ENCODE data around the gene ESRRB. TPM values are rescaled to one million over a fixed set of nuclear protein-coding genes. Genes with fewer than 3 reads are reported as not detected.

Gene ESRRB
- total RNA-seq, 1 experiment from 2014 or later, result 1.6 TPM

DNA sequence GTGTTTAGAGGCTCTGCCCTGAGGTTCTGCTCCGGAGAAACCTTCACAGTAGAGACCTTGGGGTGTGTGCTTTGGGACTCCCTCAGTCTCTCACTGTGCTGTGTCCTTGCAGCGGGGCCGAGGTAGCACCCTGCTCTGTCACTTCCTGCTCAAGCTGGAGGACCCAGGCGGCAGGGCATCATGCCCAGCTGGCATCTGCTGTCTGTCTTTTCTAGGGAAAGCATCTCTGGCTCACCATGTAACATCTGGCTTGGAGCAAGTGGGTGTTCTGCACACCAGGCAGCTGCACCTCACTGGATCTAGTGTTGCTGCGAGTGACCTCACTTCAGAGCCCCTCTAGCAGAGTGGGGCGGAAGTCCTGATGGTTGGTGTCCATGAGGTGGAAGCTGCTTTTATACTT lies 124.5 kb downstream of the ESRRB start (continued):
- TF ChIP-seq, protein P1, sequence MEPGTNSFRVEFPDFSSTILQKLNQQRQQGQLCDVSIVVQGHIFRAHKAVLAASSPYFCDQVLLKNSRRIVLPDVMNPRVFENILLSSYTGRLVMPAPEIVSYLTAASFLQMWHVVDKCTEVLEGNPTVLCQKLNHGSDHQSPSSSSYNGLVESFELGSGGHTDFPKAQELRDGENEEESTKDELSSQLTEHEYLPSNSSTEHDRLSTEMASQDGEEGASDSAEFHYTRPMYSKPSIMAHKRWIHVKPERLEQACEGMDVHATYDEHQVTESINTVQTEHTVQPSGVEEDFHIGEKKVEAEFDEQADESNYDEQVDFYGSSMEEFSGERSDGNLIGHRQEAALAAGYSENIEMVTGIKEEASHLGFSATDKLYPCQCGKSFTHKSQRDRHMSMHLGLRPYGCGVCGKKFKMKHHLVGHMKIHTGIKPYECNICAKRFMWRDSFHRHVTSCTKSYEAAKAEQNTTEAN (CRISPR knock-in tag; IDR thresholded peaks at IDR 0.05), result no peak

DNA sequence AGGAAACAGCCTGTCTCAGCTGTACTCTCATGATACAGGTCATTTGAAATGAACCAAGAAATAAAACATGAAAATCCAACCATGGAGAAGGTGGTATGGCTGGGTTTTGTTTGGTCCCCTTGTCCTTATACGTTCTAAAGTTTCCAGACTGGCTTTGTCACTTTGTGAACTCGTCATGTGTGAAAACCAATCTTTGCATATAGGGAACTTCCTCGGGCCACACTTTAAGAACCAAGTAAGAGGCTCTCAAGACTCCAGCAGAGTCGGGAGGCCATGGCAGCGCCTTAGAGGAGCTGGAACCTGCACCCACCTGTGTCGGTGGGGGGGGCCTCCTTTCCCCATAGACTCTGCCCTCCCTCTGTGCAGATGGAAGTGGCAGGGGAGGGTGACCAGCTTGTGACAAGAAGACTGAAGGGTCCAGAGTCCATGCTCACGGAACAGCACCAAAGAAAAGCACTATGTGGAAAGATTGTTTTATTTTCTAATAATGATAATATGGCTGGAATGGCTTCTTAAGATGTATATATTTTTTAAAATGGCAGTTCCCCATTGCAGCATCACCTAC lies 125.3 kb downstream of the ESRRB start:
- ChIA-PET POLR2A (no interaction called here), CTCF (no interaction called here)
- Mint-ChIP-seq H3K27ac (no peak overlapping the region), H3K27me3 (ENCODE audit: low read depth) (no peaks in the 10 kb centered on the region), H3K9me3 (no peaks in the 10 kb centered on the region), H3K36me3 (no peaks in the 10 kb centered on the region), H3K4me3 (no peak overlapping the region), H3K4me1 (peaks cover 3% of the 10 kb centered on the region; the same call in 1 of the 2 replicates)
- DNase-seq (ENCODE audit: low spot score) (no peak), ATAC-seq (no peak)
- TF ChIP-seq, protein P1 (CRISPR knock-in tag; IDR thresholded peaks at IDR 0.05), result no peak
- TF ChIP-seq CREM (CRISPR knock-in tag; IDR thresholded peaks at IDR 0.05) (no peak), TCF7 (CRISPR knock-in tag; IDR thresholded peaks at IDR 0.05; ENCODE audit: low read depth) (no peak), HMGA2 (CRISPR knock-in tag; IDR thresholded peaks at IDR 0.05) (no peak), ZNF416 (CRISPR knock-in tag; IDR thresholded peaks at IDR 0.05) (no peak), RELA (CRISPR knock-in tag; IDR thresholded peaks at IDR 0.05; ENCODE audit: borderline replicate concordance) (no peak), JAZF1 (CRISPR knock-in tag; IDR thresholded peaks at IDR 0.05) (no peak), JUN (CRISPR knock-in tag; IDR thresholded peaks at IDR 0.05) (no peak)
- TF ChIP-seq, protein P2, sequence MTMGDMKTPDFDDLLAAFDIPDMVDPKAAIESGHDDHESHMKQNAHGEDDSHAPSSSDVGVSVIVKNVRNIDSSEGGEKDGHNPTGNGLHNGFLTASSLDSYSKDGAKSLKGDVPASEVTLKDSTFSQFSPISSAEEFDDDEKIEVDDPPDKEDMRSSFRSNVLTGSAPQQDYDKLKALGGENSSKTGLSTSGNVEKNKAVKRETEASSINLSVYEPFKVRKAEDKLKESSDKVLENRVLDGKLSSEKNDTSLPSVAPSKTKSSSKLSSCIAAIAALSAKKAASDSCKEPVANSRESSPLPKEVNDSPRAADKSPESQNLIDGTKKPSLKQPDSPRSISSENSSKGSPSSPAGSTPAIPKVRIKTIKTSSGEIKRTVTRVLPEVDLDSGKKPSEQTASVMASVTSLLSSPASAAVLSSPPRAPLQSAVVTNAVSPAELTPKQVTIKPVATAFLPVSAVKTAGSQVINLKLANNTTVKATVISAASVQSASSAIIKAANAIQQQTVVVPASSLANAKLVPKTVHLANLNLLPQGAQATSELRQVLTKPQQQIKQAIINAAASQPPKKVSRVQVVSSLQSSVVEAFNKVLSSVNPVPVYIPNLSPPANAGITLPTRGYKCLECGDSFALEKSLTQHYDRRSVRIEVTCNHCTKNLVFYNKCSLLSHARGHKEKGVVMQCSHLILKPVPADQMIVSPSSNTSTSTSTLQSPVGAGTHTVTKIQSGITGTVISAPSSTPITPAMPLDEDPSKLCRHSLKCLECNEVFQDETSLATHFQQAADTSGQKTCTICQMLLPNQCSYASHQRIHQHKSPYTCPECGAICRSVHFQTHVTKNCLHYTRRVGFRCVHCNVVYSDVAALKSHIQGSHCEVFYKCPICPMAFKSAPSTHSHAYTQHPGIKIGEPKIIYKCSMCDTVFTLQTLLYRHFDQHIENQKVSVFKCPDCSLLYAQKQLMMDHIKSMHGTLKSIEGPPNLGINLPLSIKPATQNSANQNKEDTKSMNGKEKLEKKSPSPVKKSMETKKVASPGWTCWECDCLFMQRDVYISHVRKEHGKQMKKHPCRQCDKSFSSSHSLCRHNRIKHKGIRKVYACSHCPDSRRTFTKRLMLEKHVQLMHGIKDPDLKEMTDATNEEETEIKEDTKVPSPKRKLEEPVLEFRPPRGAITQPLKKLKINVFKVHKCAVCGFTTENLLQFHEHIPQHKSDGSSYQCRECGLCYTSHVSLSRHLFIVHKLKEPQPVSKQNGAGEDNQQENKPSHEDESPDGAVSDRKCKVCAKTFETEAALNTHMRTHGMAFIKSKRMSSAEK (CRISPR knock-in tag; IDR thresholded peaks at IDR 0.05; ENCODE audit: borderline replicate concordance), result no peak

DNA sequence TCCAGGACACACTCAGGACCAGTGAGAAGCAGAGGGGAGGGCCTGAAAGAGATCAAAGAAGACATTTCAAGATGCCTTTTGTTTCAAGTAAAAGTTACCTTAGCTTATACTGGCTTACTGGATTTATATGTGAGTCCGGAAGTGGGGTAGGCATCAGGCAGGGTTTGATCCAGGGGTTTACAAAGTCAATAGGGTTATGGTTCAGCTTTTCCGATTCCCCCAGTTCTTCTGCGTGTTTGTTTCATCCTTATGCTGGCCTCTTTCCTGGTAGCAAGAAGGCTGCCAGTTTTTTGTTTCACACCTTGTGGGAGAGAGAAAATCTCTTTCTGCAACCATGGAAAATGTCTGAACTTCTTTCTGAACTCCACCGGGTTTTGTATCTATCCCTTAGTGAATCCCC lies 126.3 kb downstream of the ESRRB start:
- no peaks in the 10 kb centered on the region for H3K9me3 Mint-ChIP-seq
- DNase-seq (ENCODE audit: low spot score) (no peak), ATAC-seq (no peak)
- no peak overlapping the region for H3K27ac Mint-ChIP-seq
- H3K27me3 Mint-ChIP-seq (ENCODE audit: low read depth), result no peaks in the 10 kb centered on the region
- CTCF ChIA-PET, result no interaction called here
- H3K4me3 Mint-ChIP-seq, result no peak overlapping the region
- no peaks in the 10 kb centered on the region for H3K4me1 Mint-ChIP-seq
- POLR2A ChIA-PET, result no interaction called here
- TF ChIP-seq TP53 (CRISPR knock-in tag; IDR thresholded peaks at IDR 0.05) (no peak), PRRX2 (CRISPR knock-in tag; IDR thresholded peaks at IDR 0.05) (no peak), ZNF423 (CRISPR knock-in tag; IDR thresholded peaks at IDR 0.05) (no peak), FOXP1 (CRISPR knock-in tag; IDR thresholded peaks at IDR 0.05; ENCODE audit: borderline replicate concordance) (no peak), ZNF219 (CRISPR knock-in tag; IDR thresholded peaks at IDR 0.05; ENCODE audit: borderline replicate concordance) (no peak)
- TF ChIP-seq, protein P3, sequence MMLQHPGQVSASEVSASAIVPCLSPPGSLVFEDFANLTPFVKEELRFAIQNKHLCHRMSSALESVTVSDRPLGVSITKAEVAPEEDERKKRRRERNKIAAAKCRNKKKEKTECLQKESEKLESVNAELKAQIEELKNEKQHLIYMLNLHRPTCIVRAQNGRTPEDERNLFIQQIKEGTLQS (CRISPR knock-in tag; conservative IDR thresholded peaks at IDR 0.05), result no peak
- TF ChIP-seq, protein P1 (CRISPR knock-in tag; IDR thresholded peaks at IDR 0.05), result no peak
- TF ChIP-seq, protein P4, sequence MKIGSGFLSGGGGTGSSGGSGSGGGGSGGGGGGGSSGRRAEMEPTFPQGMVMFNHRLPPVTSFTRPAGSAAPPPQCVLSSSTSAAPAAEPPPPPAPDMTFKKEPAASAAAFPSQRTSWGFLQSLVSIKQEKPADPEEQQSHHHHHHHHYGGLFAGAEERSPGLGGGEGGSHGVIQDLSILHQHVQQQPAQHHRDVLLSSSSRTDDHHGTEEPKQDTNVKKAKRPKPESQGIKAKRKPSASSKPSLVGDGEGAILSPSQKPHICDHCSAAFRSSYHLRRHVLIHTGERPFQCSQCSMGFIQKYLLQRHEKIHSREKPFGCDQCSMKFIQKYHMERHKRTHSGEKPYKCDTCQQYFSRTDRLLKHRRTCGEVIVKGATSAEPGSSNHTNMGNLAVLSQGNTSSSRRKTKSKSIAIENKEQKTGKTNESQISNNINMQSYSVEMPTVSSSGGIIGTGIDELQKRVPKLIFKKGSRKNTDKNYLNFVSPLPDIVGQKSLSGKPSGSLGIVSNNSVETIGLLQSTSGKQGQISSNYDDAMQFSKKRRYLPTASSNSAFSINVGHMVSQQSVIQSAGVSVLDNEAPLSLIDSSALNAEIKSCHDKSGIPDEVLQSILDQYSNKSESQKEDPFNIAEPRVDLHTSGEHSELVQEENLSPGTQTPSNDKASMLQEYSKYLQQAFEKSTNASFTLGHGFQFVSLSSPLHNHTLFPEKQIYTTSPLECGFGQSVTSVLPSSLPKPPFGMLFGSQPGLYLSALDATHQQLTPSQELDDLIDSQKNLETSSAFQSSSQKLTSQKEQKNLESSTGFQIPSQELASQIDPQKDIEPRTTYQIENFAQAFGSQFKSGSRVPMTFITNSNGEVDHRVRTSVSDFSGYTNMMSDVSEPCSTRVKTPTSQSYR (CRISPR knock-in tag; IDR thresholded peaks at IDR 0.05), result no peak
- TF ChIP-seq, protein P5, sequence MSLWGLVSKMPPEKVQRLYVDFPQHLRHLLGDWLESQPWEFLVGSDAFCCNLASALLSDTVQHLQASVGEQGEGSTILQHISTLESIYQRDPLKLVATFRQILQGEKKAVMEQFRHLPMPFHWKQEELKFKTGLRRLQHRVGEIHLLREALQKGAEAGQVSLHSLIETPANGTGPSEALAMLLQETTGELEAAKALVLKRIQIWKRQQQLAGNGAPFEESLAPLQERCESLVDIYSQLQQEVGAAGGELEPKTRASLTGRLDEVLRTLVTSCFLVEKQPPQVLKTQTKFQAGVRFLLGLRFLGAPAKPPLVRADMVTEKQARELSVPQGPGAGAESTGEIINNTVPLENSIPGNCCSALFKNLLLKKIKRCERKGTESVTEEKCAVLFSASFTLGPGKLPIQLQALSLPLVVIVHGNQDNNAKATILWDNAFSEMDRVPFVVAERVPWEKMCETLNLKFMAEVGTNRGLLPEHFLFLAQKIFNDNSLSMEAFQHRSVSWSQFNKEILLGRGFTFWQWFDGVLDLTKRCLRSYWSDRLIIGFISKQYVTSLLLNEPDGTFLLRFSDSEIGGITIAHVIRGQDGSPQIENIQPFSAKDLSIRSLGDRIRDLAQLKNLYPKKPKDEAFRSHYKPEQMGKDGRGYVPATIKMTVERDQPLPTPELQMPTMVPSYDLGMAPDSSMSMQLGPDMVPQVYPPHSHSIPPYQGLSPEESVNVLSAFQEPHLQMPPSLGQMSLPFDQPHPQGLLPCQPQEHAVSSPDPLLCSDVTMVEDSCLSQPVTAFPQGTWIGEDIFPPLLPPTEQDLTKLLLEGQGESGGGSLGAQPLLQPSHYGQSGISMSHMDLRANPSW (CRISPR knock-in tag; conservative IDR thresholded peaks at IDR 0.05; ENCODE audit: low read depth), result no peak
- no peaks in the 10 kb centered on the region for H3K36me3 Mint-ChIP-seq

All from WTC11 (cell line).